ENCODE data around the gene COL5A2.

The COL5A2 gene

GRCh38 chr2:189076572-189076971 is 103.0 kb downstream of the COL5A2 start:
- Histone ChIP-seq H3K27ac (ENCODE audit: low read length) (no peak overlapping the region), H4K20me1 (ENCODE audit: insufficient read depth, low read length) (no peaks in the 10 kb centered on the region), H3K4me3 (ENCODE audit: low read depth in 1 of 2, low read length in 2 of 2) (no peak overlapping the region), H3K79me2 (ENCODE audit: insufficient read depth, low read length) (no peaks in the 10 kb centered on the region), H3K36me3 (ENCODE audit: insufficient read depth, low read length) (no peaks in the 10 kb centered on the region), H3K27me3 (ENCODE audit: insufficient read depth, low read length, poor library complexity) (no peaks in the 10 kb centered on the region), H3K9me3 (ENCODE audit: insufficient read depth, low read length, severe bottlenecking) (no peaks in the 10 kb centered on the region), H3K4me2 (ENCODE audit: insufficient read depth, low read length) (no peak overlapping the region), H2AFZ (ENCODE audit: low read depth, low read length) (no peak overlapping the region), H3K9ac (ENCODE audit: low read depth, low read length) (no peak overlapping the region), H3K4me1 (ENCODE audit: insufficient read depth, low read length) (no peaks in the 10 kb centered on the region)
- no peak for ATAC-seq (ENCODE audit: insufficient read depth, low read depth)
- no peak for DNase-seq
- no peak for TF ChIP-seq EZH2 (IDR thresholded peaks at IDR 0.05; ENCODE audit: borderline replicate concordance, low read depth, low read length, severe bottlenecking)
- no peak for TF ChIP-seq CTCF (IDR thresholded peaks at IDR 0.05; ENCODE audit: borderline replicate concordance, extremely low read depth, low read length, poor library complexity, severe bottlenecking)

- Histone ChIP-seq H3K9ac (ENCODE audit: low read depth, low read length) (no peak overlapping the region), H2AFZ (ENCODE audit: low read depth, low read length) (no peak overlapping the region), H3K27ac (ENCODE audit: low read length) (no peak overlapping the region), H3K79me2 (ENCODE audit: insufficient read depth, low read length) (no peaks in the 10 kb centered on the region), H3K4me1 (ENCODE audit: insufficient read depth, low read length) (no peaks in the 10 kb centered on the region), H3K36me3 (ENCODE audit: insufficient read depth, low read length) (no peaks in the 10 kb centered on the region), H3K4me2 (ENCODE audit: insufficient read depth, low read length) (no peak overlapping the region), H4K20me1 (ENCODE audit: insufficient read depth, low read length) (no peaks in the 10 kb centered on the region), H3K9me3 (ENCODE audit: insufficient read depth, low read length, severe bottlenecking) (no peaks in the 10 kb centered on the region), H3K27me3 (ENCODE audit: insufficient read depth, low read length, poor library complexity) (no peaks in the 10 kb centered on the region), H3K4me3 (ENCODE audit: low read depth in 1 of 2, low read length in 2 of 2) (no peak overlapping the region)
- TF ChIP-seq CTCF (IDR thresholded peaks at IDR 0.05; ENCODE audit: borderline replicate concordance, extremely low read depth, low read length, poor library complexity, severe bottlenecking) (no peak), EZH2 (IDR thresholded peaks at IDR 0.05; ENCODE audit: borderline replicate concordance, low read depth, low read length, severe bottlenecking) (no peak)
- DNase-seq (no peak), ATAC-seq (ENCODE audit: insufficient read depth, low read depth) (no peak)
Observed at GRCh38 chr2:189076120-189076519, 103.4 kb downstream of the COL5A2 start.

GRCh38 chr2:189074506-189074905 is 105.1 kb downstream of the COL5A2 start:
- no peak overlapping the region for H3K4me2 ChIP-seq (ENCODE audit: insufficient read depth, low read length)
- DNase-seq (no peak), ATAC-seq (ENCODE audit: insufficient read depth, low read depth) (no peak)
- H3K27ac ChIP-seq (ENCODE audit: low read length), result no peak overlapping the region
- H3K27me3 ChIP-seq (ENCODE audit: insufficient read depth, low read length, poor library complexity), result no peaks in the 10 kb centered on the region
- H3K79me2 ChIP-seq (ENCODE audit: insufficient read depth, low read length), result no peaks in the 10 kb centered on the region
- TF ChIP-seq CTCF (IDR thresholded peaks at IDR 0.05; ENCODE audit: borderline replicate concordance, extremely low read depth, low read length, poor library complexity, severe bottlenecking) (no peak), EZH2 (IDR thresholded peaks at IDR 0.05; ENCODE audit: borderline replicate concordance, low read depth, low read length, severe bottlenecking) (no peak)
- no peaks in the 10 kb centered on the region for H3K4me1 ChIP-seq (ENCODE audit: insufficient read depth, low read length)
- no peak overlapping the region for H3K4me3 ChIP-seq (ENCODE audit: low read depth in 1 of 2, low read length in 2 of 2)
- no peaks in the 10 kb centered on the region for H3K9me3 ChIP-seq (ENCODE audit: insufficient read depth, low read length, severe bottlenecking)
- H3K9ac ChIP-seq (ENCODE audit: low read depth, low read length), result no peak overlapping the region
- H4K20me1 ChIP-seq (ENCODE audit: insufficient read depth, low read length), result no peaks in the 10 kb centered on the region
- no peak overlapping the region for H2AFZ ChIP-seq (ENCODE audit: low read depth, low read length)
- no peaks in the 10 kb centered on the region for H3K36me3 ChIP-seq (ENCODE audit: insufficient read depth, low read length)

GRCh38 chr2:189072036-189072435 is 107.5 kb downstream of the COL5A2 start:
- no peak overlapping the region for H3K4me2 ChIP-seq (ENCODE audit: insufficient read depth, low read length)
- TF ChIP-seq CTCF (IDR thresholded peaks at IDR 0.05; ENCODE audit: borderline replicate concordance, extremely low read depth, low read length, poor library complexity, severe bottlenecking) (no peak), EZH2 (IDR thresholded peaks at IDR 0.05; ENCODE audit: borderline replicate concordance, low read depth, low read length, severe bottlenecking) (no peak)
- no peaks in the 10 kb centered on the region for H3K9me3 ChIP-seq (ENCODE audit: insufficient read depth, low read length, severe bottlenecking)
- H3K36me3 ChIP-seq (ENCODE audit: insufficient read depth, low read length), result no peaks in the 10 kb centered on the region
- no peak overlapping the region for H3K9ac ChIP-seq (ENCODE audit: low read depth, low read length)
- H2AFZ ChIP-seq (ENCODE audit: low read depth, low read length), result no peak overlapping the region
- H3K27me3 ChIP-seq (ENCODE audit: insufficient read depth, low read length, poor library complexity), result no peaks in the 10 kb centered on the region
- H3K4me1 ChIP-seq (ENCODE audit: insufficient read depth, low read length), result no peaks in the 10 kb centered on the region
- no peaks in the 10 kb centered on the region for H4K20me1 ChIP-seq (ENCODE audit: insufficient read depth, low read length)
- no peak overlapping the region for H3K4me3 ChIP-seq (ENCODE audit: low read depth in 1 of 2, low read length in 2 of 2)
- no peaks in the 10 kb centered on the region for H3K79me2 ChIP-seq (ENCODE audit: insufficient read depth, low read length)
- H3K27ac ChIP-seq (ENCODE audit: low read length), result no peak overlapping the region
- ATAC-seq (ENCODE audit: insufficient read depth, low read depth) (no peak), DNase-seq (no peak)

Data from DND-41 (cell line).